Measurements from ENCODE around the gene ZNF436.

- TF ChIP-seq, protein P1, sequence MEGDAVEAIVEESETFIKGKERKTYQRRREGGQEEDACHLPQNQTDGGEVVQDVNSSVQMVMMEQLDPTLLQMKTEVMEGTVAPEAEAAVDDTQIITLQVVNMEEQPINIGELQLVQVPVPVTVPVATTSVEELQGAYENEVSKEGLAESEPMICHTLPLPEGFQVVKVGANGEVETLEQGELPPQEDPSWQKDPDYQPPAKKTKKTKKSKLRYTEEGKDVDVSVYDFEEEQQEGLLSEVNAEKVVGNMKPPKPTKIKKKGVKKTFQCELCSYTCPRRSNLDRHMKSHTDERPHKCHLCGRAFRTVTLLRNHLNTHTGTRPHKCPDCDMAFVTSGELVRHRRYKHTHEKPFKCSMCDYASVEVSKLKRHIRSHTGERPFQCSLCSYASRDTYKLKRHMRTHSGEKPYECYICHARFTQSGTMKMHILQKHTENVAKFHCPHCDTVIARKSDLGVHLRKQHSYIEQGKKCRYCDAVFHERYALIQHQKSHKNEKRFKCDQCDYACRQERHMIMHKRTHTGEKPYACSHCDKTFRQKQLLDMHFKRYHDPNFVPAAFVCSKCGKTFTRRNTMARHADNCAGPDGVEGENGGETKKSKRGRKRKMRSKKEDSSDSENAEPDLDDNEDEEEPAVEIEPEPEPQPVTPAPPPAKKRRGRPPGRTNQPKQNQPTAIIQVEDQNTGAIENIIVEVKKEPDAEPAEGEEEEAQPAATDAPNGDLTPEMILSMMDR (IDR thresholded peaks at IDR 0.05) = no peak
- no peak for TF ChIP-seq POLR2A (IDR thresholded peaks at IDR 0.05)
Measured at GRCh38 chr1:23357138-23357908, 12.3 kb downstream of the ZNF436 start.
